ENCODE measurements around the gene RPL13A. TPM values are rescaled to one million over a fixed set of nuclear protein-coding genes. Genes with fewer than 3 reads are reported as not detected.
A peak's percentile ranks its signal among the peaks of the same experiment; 100 is the strongest.

The RPL13A gene
- total RNA-seq, 1 experiment from 2014 or later = 3,286 TPM

GRCh38 chr19:49439836-49440235 is 47.6 kb upstream of the RPL13A start:
- Histone ChIP-seq H3K79me2 (ENCODE audit: insufficient read depth, low read length) (no peaks in the 10 kb centered on the region), H4K91ac (ENCODE audit: insufficient read length, low read depth, low read length) (no peak overlapping the region), H3K23me2 (ENCODE audit: insufficient read length, low read depth, low read length, poor library complexity, severe bottlenecking) (peaks cover 21% of the 10 kb centered on the region), H2BK20ac (ENCODE audit: low read depth, low read length, poor library complexity, severe bottlenecking) (no peak overlapping the region), H3K14ac (ENCODE audit: insufficient read depth, low read length) (no peak overlapping the region), H3K79me1 (ENCODE audit: insufficient read depth, low read depth, low read length, poor library complexity, severe bottlenecking) (no peaks in the 10 kb centered on the region), H2BK12ac (ENCODE audit: insufficient read length, low read depth, low read length) (no peak overlapping the region), H3K4me1 (ENCODE audit: insufficient read depth, low read length) (no peaks in the 10 kb centered on the region), H3K27ac (ENCODE audit: insufficient read length, low read depth, low read length) (no peak overlapping the region), H3K9ac (ENCODE audit: extremely low read depth, insufficient read length, low read length) (no peak overlapping the region), H4K20me1 (ENCODE audit: control insufficient read depth, insufficient read depth, insufficient read length) (no peaks in the 10 kb centered on the region), H3K9me3 (ENCODE audit: control insufficient read depth, low read depth, low read length) (no peaks in the 10 kb centered on the region), H2BK5ac (ENCODE audit: insufficient read length, low read length) (no peak overlapping the region), H4K8ac (replicated peaks; ENCODE audit: insufficient read length, low read depth, low read length) (no peak overlapping the region), H3K56ac (ENCODE audit: insufficient read length, low read depth, low read length) (no peak overlapping the region), H2AK5ac (ENCODE audit: insufficient read length, low read length) (no peak overlapping the region), H2BK15ac (ENCODE audit: low read depth, low read length) (no peak overlapping the region), H4K5ac (ENCODE audit: insufficient read length, low read depth, low read length) (no peak overlapping the region), H2BK120ac (ENCODE audit: low read depth, low read length, poor library complexity, severe bottlenecking) (no peak overlapping the region), H3T11ph (ENCODE audit: low read length) (no peak overlapping the region), H3K27me3 (ENCODE audit: insufficient read depth, low read length) (peaks cover 34% of the 10 kb centered on the region; the same call in 1 of the 2 replicates), H3K4ac (ENCODE audit: low read depth, low read length) (no peak overlapping the region), H3K4me2 (ENCODE audit: insufficient read depth, insufficient read length, low read length) (no peak overlapping the region), H2AFZ (ENCODE audit: low read length) (no peak overlapping the region), H3K18ac (ENCODE audit: insufficient read length, low read depth, low read length) (no peak overlapping the region), H3K23ac (ENCODE audit: insufficient read length, low read depth, low read length) (no peak overlapping the region)
- H3K4me1 Mint-ChIP-seq = peaks cover 28 to 55% of the 10 kb centered on the region in 2 experiments
- TF ChIP-seq, protein P1, sequence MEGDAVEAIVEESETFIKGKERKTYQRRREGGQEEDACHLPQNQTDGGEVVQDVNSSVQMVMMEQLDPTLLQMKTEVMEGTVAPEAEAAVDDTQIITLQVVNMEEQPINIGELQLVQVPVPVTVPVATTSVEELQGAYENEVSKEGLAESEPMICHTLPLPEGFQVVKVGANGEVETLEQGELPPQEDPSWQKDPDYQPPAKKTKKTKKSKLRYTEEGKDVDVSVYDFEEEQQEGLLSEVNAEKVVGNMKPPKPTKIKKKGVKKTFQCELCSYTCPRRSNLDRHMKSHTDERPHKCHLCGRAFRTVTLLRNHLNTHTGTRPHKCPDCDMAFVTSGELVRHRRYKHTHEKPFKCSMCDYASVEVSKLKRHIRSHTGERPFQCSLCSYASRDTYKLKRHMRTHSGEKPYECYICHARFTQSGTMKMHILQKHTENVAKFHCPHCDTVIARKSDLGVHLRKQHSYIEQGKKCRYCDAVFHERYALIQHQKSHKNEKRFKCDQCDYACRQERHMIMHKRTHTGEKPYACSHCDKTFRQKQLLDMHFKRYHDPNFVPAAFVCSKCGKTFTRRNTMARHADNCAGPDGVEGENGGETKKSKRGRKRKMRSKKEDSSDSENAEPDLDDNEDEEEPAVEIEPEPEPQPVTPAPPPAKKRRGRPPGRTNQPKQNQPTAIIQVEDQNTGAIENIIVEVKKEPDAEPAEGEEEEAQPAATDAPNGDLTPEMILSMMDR (conservative IDR thresholded peaks at IDR 0.05) = no peak
- no peaks in the 10 kb centered on the region for H3K36me3 Mint-ChIP-seq (ENCODE audit: insufficient read depth in 1 of 3, low read depth in 3 of 3)
- H3K4me3 Mint-ChIP-seq = peak overlapping the region in 1 of 2 experiments; percentile 61; a peak in 2 of 5 replicates
- no peak overlapping the region for H3K27ac Mint-ChIP-seq
- peaks cover 0 to 3% of the 10 kb centered on the region in 2 experiments; a peak in 2 of 5 replicates for H3K9me3 Mint-ChIP-seq
- DNase-seq = no peak
- WGBS (ENCODE audit: extremely low coverage, insufficient read length, low lambda C conversion rate) = no CpG with 5 or more reads among the region's 6 CpGs
- H3K27me3 Mint-ChIP-seq (ENCODE audit: low read depth) = peaks cover 71% of the 10 kb centered on the region

Data from H9 (cell line).